ENCODE data around the gene ADAMTS9. TPM values are rescaled to one million over a fixed set of nuclear protein-coding genes. Genes with fewer than 3 reads are reported as not detected.

Gene ADAMTS9
- polyA plus RNA-seq, 2 of the 4 experiments (the other 2 are of a cell fraction), result 0.34 to 1.1 TPM

DNA sequence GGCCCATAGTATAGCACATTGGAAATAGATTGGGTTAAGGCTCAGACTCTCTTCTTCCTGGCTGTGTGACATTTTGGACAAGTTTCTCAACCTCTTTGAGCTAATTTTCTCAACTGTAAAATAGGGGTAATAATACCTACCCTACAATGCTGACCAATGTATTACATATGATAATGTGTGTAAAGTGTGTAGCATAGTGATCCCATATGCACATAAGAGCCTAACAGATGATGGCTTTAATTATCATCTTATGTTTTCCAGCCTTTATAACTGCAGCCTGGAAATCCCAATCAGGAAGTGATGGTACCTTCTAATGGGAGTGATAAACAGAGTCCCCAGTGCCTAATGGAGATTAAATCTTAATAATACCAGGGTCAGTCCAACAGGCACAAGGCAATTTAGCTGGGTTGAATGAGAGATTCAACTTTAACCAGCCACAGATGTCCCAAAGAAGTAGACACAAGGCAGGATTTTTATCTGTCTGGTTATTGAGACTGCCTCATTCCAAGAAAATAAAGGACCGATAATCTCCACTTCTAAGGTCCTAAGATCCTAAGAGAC is 12.0 kb downstream of the ADAMTS9 start:
- ChIA-PET POLR2A (no interaction called here), CTCF (no interaction called here)
- FAIRE-seq (no peak), DNase-seq (ENCODE audit: low read depth in 1 of 2, low spot score in 1 of 2) (no peak), ATAC-seq (no peak)
- Histone ChIP-seq H3K9me3 (no peaks in the 10 kb centered on the region), H3K4me3 (no peak overlapping the region), H3K27ac (no peak overlapping the region), H3K4me2 (no peak overlapping the region), H3K4me1 (no peaks in the 10 kb centered on the region)
- TF ChIP-seq MAFK (IDR thresholded peaks at IDR 0.05; ENCODE audit: partially characterized antibody), result no peak
- TF ChIP-seq, protein P1, sequence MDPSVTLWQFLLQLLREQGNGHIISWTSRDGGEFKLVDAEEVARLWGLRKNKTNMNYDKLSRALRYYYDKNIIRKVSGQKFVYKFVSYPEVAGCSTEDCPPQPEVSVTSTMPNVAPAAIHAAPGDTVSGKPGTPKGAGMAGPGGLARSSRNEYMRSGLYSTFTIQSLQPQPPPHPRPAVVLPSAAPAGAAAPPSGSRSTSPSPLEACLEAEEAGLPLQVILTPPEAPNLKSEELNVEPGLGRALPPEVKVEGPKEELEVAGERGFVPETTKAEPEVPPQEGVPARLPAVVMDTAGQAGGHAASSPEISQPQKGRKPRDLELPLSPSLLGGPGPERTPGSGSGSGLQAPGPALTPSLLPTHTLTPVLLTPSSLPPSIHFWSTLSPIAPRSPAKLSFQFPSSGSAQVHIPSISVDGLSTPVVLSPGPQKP (IDR thresholded peaks at IDR 0.05; ENCODE audit: low read depth, low read length), result no peak
- TF ChIP-seq, protein P2, sequence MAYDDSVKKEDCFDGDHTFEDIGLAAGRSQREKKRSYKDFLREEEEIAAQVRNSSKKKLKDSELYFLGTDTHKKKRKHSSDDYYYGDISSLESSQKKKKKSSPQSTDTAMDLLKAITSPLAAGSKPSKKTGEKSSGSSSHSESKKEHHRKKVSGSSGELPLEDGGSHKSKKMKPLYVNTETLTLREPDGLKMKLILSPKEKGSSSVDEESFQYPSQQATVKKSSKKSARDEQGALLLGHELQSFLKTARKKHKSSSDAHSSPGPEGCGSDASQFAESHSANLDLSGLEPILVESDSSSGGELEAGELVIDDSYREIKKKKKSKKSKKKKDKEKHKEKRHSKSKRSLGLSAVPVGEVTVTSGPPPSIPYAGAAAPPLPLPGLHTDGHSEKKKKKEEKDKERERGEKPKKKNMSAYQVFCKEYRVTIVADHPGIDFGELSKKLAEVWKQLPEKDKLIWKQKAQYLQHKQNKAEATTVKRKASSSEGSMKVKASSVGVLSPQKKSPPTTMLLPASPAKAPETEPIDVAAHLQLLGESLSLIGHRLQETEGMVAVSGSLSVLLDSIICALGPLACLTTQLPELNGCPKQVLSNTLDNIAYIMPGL (CRISPR knock-in tag; IDR thresholded peaks at IDR 0.05; ENCODE audit: borderline replicate concordance), result no peak
- WGBS (ENCODE audit: missing lambda C conversion rate), result 100% methylated on average over 1 of the region's 1 CpG

DNA sequence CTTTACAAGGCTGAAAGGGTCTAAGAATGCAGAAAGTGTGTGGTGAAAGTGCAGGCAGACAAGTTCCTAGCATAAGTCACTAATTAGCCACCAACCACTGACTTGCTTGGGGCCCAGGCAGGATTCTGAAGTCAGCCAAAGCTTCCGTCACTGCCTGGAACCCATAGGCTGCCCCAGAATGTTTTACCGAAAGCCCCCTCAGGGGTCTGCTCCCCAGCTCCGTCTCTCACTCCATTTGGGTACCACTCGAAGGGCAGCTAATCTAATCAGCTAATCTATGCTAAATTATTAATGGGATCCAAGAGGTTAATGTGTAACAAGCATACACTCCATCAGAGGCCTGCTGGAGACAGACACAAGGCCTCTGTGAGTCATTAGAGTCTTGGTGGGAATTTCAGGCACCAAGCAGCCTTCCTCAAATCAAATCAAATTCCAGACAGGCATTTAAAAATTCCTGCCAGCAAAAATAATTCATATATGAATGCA is 13.2 kb downstream of the ADAMTS9 start:
- TF ChIP-seq SREBF2 (IDR thresholded peaks at IDR 0.05) (no peak), FOXS1 (CRISPR knock-in tag; IDR thresholded peaks at IDR 0.05) (no peak), FOSB (CRISPR knock-in tag; IDR thresholded peaks at IDR 0.05) (no peak), POLR2A (IDR thresholded peaks at IDR 0.05; ENCODE audit: low read length) (no peak), NFE2L2 (conservative IDR thresholded peaks at IDR 0.05; ENCODE audit: low read length) (no peak)
- TF ChIP-seq, protein P3, sequence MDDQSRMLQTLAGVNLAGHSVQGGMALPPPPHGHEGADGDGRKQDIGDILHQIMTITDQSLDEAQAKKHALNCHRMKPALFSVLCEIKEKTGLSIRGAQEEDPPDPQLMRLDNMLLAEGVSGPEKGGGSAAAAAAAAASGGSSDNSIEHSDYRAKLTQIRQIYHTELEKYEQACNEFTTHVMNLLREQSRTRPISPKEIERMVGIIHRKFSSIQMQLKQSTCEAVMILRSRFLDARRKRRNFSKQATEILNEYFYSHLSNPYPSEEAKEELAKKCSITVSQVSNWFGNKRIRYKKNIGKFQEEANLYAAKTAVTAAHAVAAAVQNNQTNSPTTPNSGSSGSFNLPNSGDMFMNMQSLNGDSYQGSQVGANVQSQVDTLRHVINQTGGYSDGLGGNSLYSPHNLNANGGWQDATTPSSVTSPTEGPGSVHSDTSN (IDR thresholded peaks at IDR 0.05), result no peak
- TF ChIP-seq, protein P4, sequence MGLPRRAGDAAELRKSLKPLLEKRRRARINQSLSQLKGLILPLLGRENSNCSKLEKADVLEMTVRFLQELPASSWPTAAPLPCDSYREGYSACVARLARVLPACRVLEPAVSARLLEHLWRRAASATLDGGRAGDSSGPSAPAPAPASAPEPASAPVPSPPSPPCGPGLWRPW (IDR thresholded peaks at IDR 0.05), result no peak
- ATAC-seq (no peak; a peak in 1 of 6 replicates), FAIRE-seq (no peak), DNase-seq (ENCODE audit: low read depth in 1 of 2, low spot score in 1 of 2) (no peak)
- Histone ChIP-seq H3K27ac (peak overlapping the region in 1 of 2 experiments; percentile 49; a peak in 1 of 6 replicates), H3K4me3 (no peak overlapping the region), H3K9me3 (no peaks in the 10 kb centered on the region), H3K4me2 (no peak overlapping the region), H3K4me1 (no peaks in the 10 kb centered on the region)
- ChIA-PET CTCF (no interaction called here), POLR2A (no interaction called here)
- 50% methylated on average over 4 of the region's 4 CpGs for WGBS (ENCODE audit: missing lambda C conversion rate)

DNA sequence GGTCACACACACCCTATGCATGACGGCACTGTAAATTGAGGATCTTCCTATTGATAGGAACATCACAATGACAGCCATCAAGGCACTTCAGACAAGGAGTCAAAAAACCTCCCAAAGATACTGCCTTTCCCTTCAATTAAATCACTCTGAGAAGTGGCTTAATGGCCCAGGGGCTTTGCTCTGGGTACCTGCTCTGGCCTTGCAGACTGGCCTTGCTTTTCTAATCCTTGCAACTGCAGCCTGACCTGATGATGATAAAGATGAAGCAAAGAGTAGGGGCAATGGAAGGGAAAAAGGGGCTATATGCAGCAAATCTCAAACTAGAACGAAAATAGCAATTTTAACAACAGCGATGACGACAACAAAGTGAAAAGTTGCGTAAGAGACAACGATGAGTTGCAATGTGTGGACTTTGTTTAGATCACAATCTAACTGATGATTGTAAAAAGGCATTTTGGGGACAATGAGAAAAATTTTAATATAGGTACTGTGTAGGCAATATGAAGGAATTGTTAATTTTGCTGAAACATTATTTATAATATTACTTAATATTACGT is 14.6 kb downstream of the ADAMTS9 start:
- Histone ChIP-seq H3K4me2 (no peak overlapping the region), H3K9me3 (no peaks in the 10 kb centered on the region), H3K4me1 (no peaks in the 10 kb centered on the region), H3K4me3 (no peak overlapping the region), H3K27ac (no peak overlapping the region)
- FAIRE-seq (no peak), ATAC-seq (no peak), DNase-seq (ENCODE audit: low read depth in 1 of 2, low spot score in 1 of 2) (no peak)
- ChIA-PET CTCF (no interaction called here), POLR2A (no interaction called here)
- WGBS (ENCODE audit: missing lambda C conversion rate), result 75% methylated on average over 7 of the region's 7 CpGs
- TF ChIP-seq FOSL2 (IDR thresholded peaks at IDR 0.05), result no peak
- TF ChIP-seq FOSL2 (CRISPR knock-in tag; IDR thresholded peaks at IDR 0.05), result no peak
- TF ChIP-seq CHD4 (IDR thresholded peaks at IDR 0.05; ENCODE audit: borderline replicate concordance), result no peak
- TF ChIP-seq CEBPB (IDR thresholded peaks at IDR 0.05), result 0 out of 4 replicates have a peak, but pooled peaks of 1 of the 2 experiments have one; percentile 17
- TF ChIP-seq, protein P5, sequence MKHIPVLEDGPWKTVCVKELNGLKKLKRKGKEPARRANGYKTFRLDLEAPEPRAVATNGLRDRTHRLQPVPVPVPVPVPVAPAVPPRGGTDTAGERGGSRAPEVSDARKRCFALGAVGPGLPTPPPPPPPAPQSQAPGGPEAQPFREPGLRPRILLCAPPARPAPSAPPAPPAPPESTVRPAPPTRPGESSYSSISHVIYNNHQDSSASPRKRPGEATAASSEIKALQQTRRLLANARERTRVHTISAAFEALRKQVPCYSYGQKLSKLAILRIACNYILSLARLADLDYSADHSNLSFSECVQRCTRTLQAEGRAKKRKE (CRISPR knock-in tag; IDR thresholded peaks at IDR 0.05; ENCODE audit: low read depth), result no peak
- no peak for TF ChIP-seq POLR2A (IDR thresholded peaks at IDR 0.05; ENCODE audit: low read length)
